Astrocyte of the cerebellum (primary cell): Measurements from ENCODE around the gene SUPT20H.

Experiments used
- DNase-seq: peaks from one replicate; pipeline ENCODE4 v3.0.0-alpha.2; 2011; ENCODE audit warnings: low read depth
- H3K4me3 ChIP-seq: 2 replicates; pipeline ENCODE4 v1.5.1; 2011; ENCODE audit warnings: mild to moderate bottlenecking, low read depth, low read length, moderate library complexity
- in situ Hi-C: cut with HindIII; loops from 2 replicates; pipeline ENCODE4 v1.10.0; 2017; ENCODE audit warnings: low sequenced_read_pairs
- TF ChIP-seq, protein P1 (sequence below): IDR thresholded peaks from 2 replicates; pipeline ENCODE4 v1.5.1; 2012; ENCODE audit warnings: low read length, low read depth, moderate library complexity, mild to moderate bottlenecking; ENCODE audit errors: missing control alignments

The SUPT20H gene

GRCh38 chr13:37090912-37091311, 31.4 kb upstream of the SUPT20H start:
- in situ Hi-C loops = no loop called here
- no peak overlapping the region for H3K4me3 ChIP-seq
- TF ChIP-seq, protein P1, sequence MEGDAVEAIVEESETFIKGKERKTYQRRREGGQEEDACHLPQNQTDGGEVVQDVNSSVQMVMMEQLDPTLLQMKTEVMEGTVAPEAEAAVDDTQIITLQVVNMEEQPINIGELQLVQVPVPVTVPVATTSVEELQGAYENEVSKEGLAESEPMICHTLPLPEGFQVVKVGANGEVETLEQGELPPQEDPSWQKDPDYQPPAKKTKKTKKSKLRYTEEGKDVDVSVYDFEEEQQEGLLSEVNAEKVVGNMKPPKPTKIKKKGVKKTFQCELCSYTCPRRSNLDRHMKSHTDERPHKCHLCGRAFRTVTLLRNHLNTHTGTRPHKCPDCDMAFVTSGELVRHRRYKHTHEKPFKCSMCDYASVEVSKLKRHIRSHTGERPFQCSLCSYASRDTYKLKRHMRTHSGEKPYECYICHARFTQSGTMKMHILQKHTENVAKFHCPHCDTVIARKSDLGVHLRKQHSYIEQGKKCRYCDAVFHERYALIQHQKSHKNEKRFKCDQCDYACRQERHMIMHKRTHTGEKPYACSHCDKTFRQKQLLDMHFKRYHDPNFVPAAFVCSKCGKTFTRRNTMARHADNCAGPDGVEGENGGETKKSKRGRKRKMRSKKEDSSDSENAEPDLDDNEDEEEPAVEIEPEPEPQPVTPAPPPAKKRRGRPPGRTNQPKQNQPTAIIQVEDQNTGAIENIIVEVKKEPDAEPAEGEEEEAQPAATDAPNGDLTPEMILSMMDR = no peak
- no peak for DNase-seq

- no peak overlapping the region for H3K4me3 ChIP-seq
These were observed 30.0 kb upstream of the SUPT20H start for GRCh38 chr13:37089495-37089894.

GRCh38 chr13:37087486-37087885, 28.0 kb upstream of the SUPT20H start:
- no peak overlapping the region for H3K4me3 ChIP-seq
- TF ChIP-seq, protein P1 = no peak
- no peak for DNase-seq
- in situ Hi-C loops = no loop called here

More at GRCh38 chr13:37089495-37089894, 30.0 kb upstream of the SUPT20H start:
- DNase-seq = no peak
- in situ Hi-C loops = no loop called here
- TF ChIP-seq, protein P1 = no peak

DNA sequence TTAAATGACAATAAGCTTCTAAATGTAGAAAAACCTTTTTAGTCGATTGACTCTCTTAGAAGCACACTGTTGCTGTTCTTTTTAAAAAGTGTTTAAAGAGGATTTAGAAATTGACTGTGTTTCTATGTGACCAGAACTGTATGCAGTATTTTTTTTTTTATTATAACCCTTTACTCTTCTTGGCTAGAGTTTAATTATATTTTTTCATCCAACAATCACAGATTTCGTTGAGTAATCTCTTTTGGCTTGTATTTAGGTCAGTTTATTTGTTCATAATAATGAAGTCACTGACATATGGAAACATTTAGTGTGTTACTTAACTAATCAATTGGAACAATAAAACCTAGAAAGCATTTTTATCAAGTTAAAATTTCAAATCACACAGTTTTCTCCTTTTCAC, 26.1 kb upstream of the SUPT20H start:
- in situ Hi-C loops = no loop called here
- TF ChIP-seq, protein P1 = no peak
- H3K4me3 ChIP-seq = no peak overlapping the region
- DNase-seq = no peak

GRCh38 chr13:37076818-37077217, 17.3 kb upstream of the SUPT20H start:
- no peak for DNase-seq
- in situ Hi-C loops = no loop called here
- no peak overlapping the region for H3K4me3 ChIP-seq
- TF ChIP-seq, protein P1 = no peak

DNA sequence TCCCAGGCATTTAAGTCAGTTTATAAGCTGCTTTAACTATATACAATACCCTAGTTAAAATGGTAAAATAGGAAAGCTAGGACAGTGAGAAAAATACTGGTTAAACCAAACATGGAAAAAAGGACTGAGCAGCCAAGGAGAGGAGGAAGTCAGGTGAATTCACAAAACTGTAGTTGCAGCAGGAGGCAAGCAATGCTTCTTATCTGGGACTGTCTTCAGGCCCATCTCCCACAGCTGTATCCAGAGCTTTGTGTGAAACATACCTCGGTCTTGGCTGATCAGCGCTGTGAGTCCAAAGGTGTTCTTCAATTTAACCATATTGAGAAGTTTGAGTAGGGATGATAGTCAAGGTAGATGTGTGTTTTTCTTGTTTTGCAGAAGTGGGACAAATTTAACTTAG, 15.7 kb upstream of the SUPT20H start:
- H3K4me3 ChIP-seq = no peak overlapping the region
- TF ChIP-seq, protein P1 = no peak
- no peak for DNase-seq
- in situ Hi-C loops = no loop called here

GRCh38 chr13:37074703-37075102, 15.2 kb upstream of the SUPT20H start:
- no peak overlapping the region for H3K4me3 ChIP-seq
- no peak for DNase-seq
- TF ChIP-seq, protein P1 = no peak
- in situ Hi-C loops = no loop called here
